Amygdala (tissue), 56 donors: ENCODE measurements around the gene FAM13A.
"Not testable (repeated sequence)": the region's sequence is repeated elsewhere in the genome, so short reads cannot be mapped to it uniquely, and the experiment has no call there.

ENCODE experiments used
- DNase-seq, 56 donors: peaks; one replicate each; lab custom pipeline; 2025; lab: John Stamatoyannopoulos, UW

The FAM13A gene

GRCh38 chr4:88967883-88968331 lies 89.1 kb downstream of the FAM13A start:
- DNase-seq = no peak

GRCh38 chr4:88965053-88965452 lies 91.9 kb downstream of the FAM13A start:
- DNase-seq = no peak

GRCh38 chr4:88964450-88964849 lies 92.5 kb downstream of the FAM13A start:
- DNase-seq = no peak

- DNase-seq = no peak
Observed at GRCh38 chr4:88963817-88964216, 93.2 kb downstream of the FAM13A start.

- DNase-seq = no peak
Observed at GRCh38 chr4:88962396-88962795, 94.6 kb downstream of the FAM13A start.

GRCh38 chr4:88960576-88960975 lies 96.4 kb downstream of the FAM13A start:
- no peak for DNase-seq

- DNase-seq = no peak
Observed at GRCh38 chr4:88958080-88958479, 98.9 kb downstream of the FAM13A start.

GRCh38 chr4:88957570-88957969 lies 99.4 kb downstream of the FAM13A start:
- DNase-seq = no peak

- DNase-seq = no peak
Observed at GRCh38 chr4:88955580-88956380, 101.2 kb downstream of the FAM13A start.

- DNase-seq = no peak
Observed at GRCh38 chr4:88953400-88953799, 103.6 kb downstream of the FAM13A start.

- no peak for DNase-seq
Observed at GRCh38 chr4:88952081-88952480, 104.9 kb downstream of the FAM13A start.

- no peak for DNase-seq
Observed at GRCh38 chr4:88949605-88950004, 107.4 kb downstream of the FAM13A start.

- DNase-seq = no peak
Observed at GRCh38 chr4:88940506-88940905, 116.5 kb downstream of the FAM13A start.

GRCh38 chr4:88939697-88940096 lies 117.3 kb downstream of the FAM13A start:
- DNase-seq = no peak

GRCh38 chr4:88938138-88938537 lies 118.8 kb downstream of the FAM13A start:
- DNase-seq = no peak

GRCh38 chr4:88937081-88937480 lies 119.9 kb downstream of the FAM13A start:
- DNase-seq = no peak

- no peak for DNase-seq
Observed at GRCh38 chr4:88933414-88934160, 123.4 kb downstream of the FAM13A start.

- DNase-seq = no peak
Observed at GRCh38 chr4:88928852-88929251, 128.1 kb downstream of the FAM13A start.

- DNase-seq = no peak
Observed at GRCh38 chr4:88927420-88927819, 129.6 kb downstream of the FAM13A start.

- no peak for DNase-seq
Observed at GRCh38 chr4:88919056-88919455, 137.9 kb downstream of the FAM13A start.

- not testable (repeated sequence) for DNase-seq
Observed at GRCh38 chr4:88913181-88913580, 143.8 kb downstream of the FAM13A start.
